SK-N-SH treated with all-trans-retinoic acid at 6 μM for 48 hours (cell line): ENCODE measurements around the gene IGF2R.
"Not testable (repeated sequence)": the region's sequence is repeated elsewhere in the genome, so short reads cannot be mapped to it uniquely, and the experiment has no call there.

Source experiments
- ATAC-seq: fragments of 200-7000 bp; cut with Tn5 transposase; 3 replicates; pipeline ENCODE4 v1.9.1; 2020; ENCODE audit warnings: mild to moderate bottlenecking, moderate library complexity
- ARNTL ChIP-seq: fragments of 450-650 bp; formaldehyde crosslinking; IDR thresholded peaks from 2 replicates; pipeline ENCODE4 v1.5.0; 2020; ENCODE audit warnings: low read depth, mild to moderate bottlenecking, moderate library complexity, borderline replicate concordance
- BACH2 ChIP-seq: fragments of 250-450 bp; sonication (Bioruptor Pico); IDR thresholded peaks from 2 replicates; pipeline ENCODE4 v1.9.0; 2021; ENCODE audit warnings: mild to moderate bottlenecking, borderline replicate concordance
- CSDC2 ChIP-seq: fragments of 250-450 bp; sonication (Bioruptor Pico); IDR thresholded peaks from 2 replicates; pipeline ENCODE4 v1.5.0; 2020; ENCODE audit warnings: mild to moderate bottlenecking, moderate library complexity
- CSRNP3 ChIP-seq: fragments of 250-450 bp; sonication (Bioruptor Pico); IDR thresholded peaks from 2 replicates; pipeline ENCODE4 v1.5.1; 2021; ENCODE audit warnings: mild to moderate bottlenecking, moderate library complexity
- ESRRG ChIP-seq: fragments of 250-450 bp; sonication (Bioruptor Pico); IDR thresholded peaks from 2 replicates; pipeline ENCODE4 v1.6.1; 2021; ENCODE audit warnings: mild to moderate bottlenecking
- GLIS3 ChIP-seq: fragments of 250-450 bp; sonication (Bioruptor Pico); IDR thresholded peaks from 2 replicates; pipeline ENCODE4 v1.5.0; 2020; ENCODE audit warnings: mild to moderate bottlenecking, moderate library complexity
- OSR1 ChIP-seq: fragments of 250-450 bp; sonication (Bioruptor Pico); IDR thresholded peaks from 2 replicates; pipeline ENCODE4 v1.8.0; 2022; ENCODE audit warnings: moderate library complexity, mild to moderate bottlenecking, inconsistent platforms
- PATZ1 ChIP-seq: fragments of 250-450 bp; sonication (Bioruptor Pico); IDR thresholded peaks from 2 replicates; pipeline ENCODE4 v1.8.0; 2020; ENCODE audit warnings: mild to moderate bottlenecking, moderate library complexity, borderline replicate concordance
- POU6F1 ChIP-seq: fragments of 250-450 bp; sonication (Bioruptor Pico); IDR thresholded peaks from 2 replicates; pipeline ENCODE4 v1.8.0; 2021; ENCODE audit warnings: low read depth, mild to moderate bottlenecking, moderate library complexity, borderline replicate concordance
- PPARA ChIP-seq: fragments of 250-450 bp; sonication (Bioruptor Pico); IDR thresholded peaks from 2 replicates; pipeline ENCODE4 v1.5.0; 2020; ENCODE audit warnings: mild to moderate bottlenecking, borderline replicate concordance
- RARB ChIP-seq: fragments of 250-450 bp; sonication (Bioruptor Pico); IDR thresholded peaks from 2 replicates; pipeline ENCODE4 v1.8.0; 2021; ENCODE audit warnings: mild to moderate bottlenecking, moderate library complexity
- SNAI2 ChIP-seq: fragments of 250-450 bp; sonication (Bioruptor Pico); IDR thresholded peaks from 2 replicates; pipeline ENCODE4 v1.5.0; 2020; ENCODE audit warnings: mild to moderate bottlenecking, moderate library complexity
- TCF4 ChIP-seq: fragments of 250-450 bp; sonication (Bioruptor Pico); IDR thresholded peaks from 2 replicates; pipeline ENCODE4 v1.8.0; 2021; ENCODE audit warnings: mild to moderate bottlenecking, moderate library complexity, borderline replicate concordance
- TOX ChIP-seq: fragments of 250-450 bp; sonication (Bioruptor Pico); IDR thresholded peaks from 2 replicates; pipeline ENCODE4 v1.8.0; 2021; ENCODE audit warnings: mild to moderate bottlenecking, moderate library complexity, borderline replicate concordance
- TSHZ2 ChIP-seq: fragments of 250-450 bp; sonication (Bioruptor Pico); IDR thresholded peaks from 2 replicates; pipeline ENCODE4 v1.5.0; 2020; ENCODE audit warnings: mild to moderate bottlenecking, moderate library complexity
- ZFP30 ChIP-seq: fragments of 450-650 bp; formaldehyde crosslinking; IDR thresholded peaks from 2 replicates; pipeline ENCODE4 v1.5.0; 2022; ENCODE audit warnings: mild to moderate bottlenecking, moderate library complexity
- ZNF565 ChIP-seq: fragments of 450-650 bp; formaldehyde crosslinking; conservative IDR thresholded peaks from 2 replicates; pipeline ENCODE4 v1.5.0; 2020; ENCODE audit warnings: low read depth, mild to moderate bottlenecking, moderate library complexity
- ZNF70 ChIP-seq: fragments of 450-650 bp; formaldehyde crosslinking; IDR thresholded peaks from 2 replicates; pipeline ENCODE4 v1.5.0; 2020; ENCODE audit warnings: mild to moderate bottlenecking, moderate library complexity
- ZNF8 ChIP-seq: fragments of 450-650 bp; formaldehyde crosslinking; IDR thresholded peaks from 2 replicates; pipeline ENCODE4 v1.5.0; 2020; ENCODE audit warnings: mild to moderate bottlenecking, moderate library complexity

Gene IGF2R

GRCh38 chr6:160132776-160133338 is 164.0 kb downstream of the IGF2R start:
- ATAC-seq, result no peak
- TF ChIP-seq TCF4 (CRISPR knock-in tag), result no peak
- TF ChIP-seq PATZ1, result no peak
- TF ChIP-seq ESRRG (CRISPR knock-in tag), result no peak
- TF ChIP-seq BACH2 (CRISPR knock-in tag), result no peak
- no peak for TF ChIP-seq ZNF70
- no peak for TF ChIP-seq TOX (CRISPR knock-in tag)
- TF ChIP-seq ZNF8 (CRISPR knock-in tag), result no peak
- TF ChIP-seq GLIS3 (CRISPR knock-in tag), result no peak
- TF ChIP-seq ZFP30, result no peak
- TF ChIP-seq TSHZ2, result no peak
- TF ChIP-seq ZNF565, result no peak
- TF ChIP-seq PPARA (CRISPR knock-in tag), result no peak
- TF ChIP-seq POU6F1 (CRISPR knock-in tag), result no peak
- TF ChIP-seq OSR1, result no peak
- TF ChIP-seq SNAI2 (CRISPR knock-in tag), result no peak
- TF ChIP-seq RARB (CRISPR knock-in tag), result no peak
- no peak for TF ChIP-seq ARNTL (CRISPR knock-in tag)
- no peak for TF ChIP-seq CSDC2 (CRISPR knock-in tag)

GRCh38 chr6:160133441-160134336 is 164.8 kb downstream of the IGF2R start:
- TF ChIP-seq CSRNP3 (CRISPR knock-in tag) (no peak), PPARA (CRISPR knock-in tag) (no peak), TCF4 (CRISPR knock-in tag) (no peak), ESRRG (CRISPR knock-in tag) (no peak), ZFP30 (no peak), BACH2 (CRISPR knock-in tag) (no peak), TSHZ2 (no peak), POU6F1 (CRISPR knock-in tag) (no peak), ZNF565 (no peak), SNAI2 (CRISPR knock-in tag) (no peak), GLIS3 (CRISPR knock-in tag) (no peak)
- ATAC-seq, result no peak

- not testable (repeated sequence) for ATAC-seq
Measured at GRCh38 chr6:160134337-160134751, 165.5 kb downstream of the IGF2R start.
